Thyroid gland (tissue), 4 donors: ENCODE measurements around the gene CCND2. TPM values are rescaled to one million over a fixed set of nuclear protein-coding genes. Genes with fewer than 3 reads are reported as not detected.
"Not testable (repeated sequence)": the region's sequence is repeated elsewhere in the genome, so short reads cannot be mapped to it uniquely, and the experiment has no call there.

Experiments used
- DNase-seq, 2 donors: peaks; one replicate each; pipeline ENCODE4 v3.0.0-alpha.2; 2019
- H3K27ac ChIP-seq, 3 donors: fragments of 200-600 bp; sonication (generic); 1 replicate in 2 of 3; 2 replicates in 1 of 3; pipeline ENCODE4 v1.5.1; 2016 to 2019; ENCODE audit warnings: mild to moderate bottlenecking in 1 of 3, moderate library complexity in 1 of 3
- H3K27me3 ChIP-seq: fragments of 200-600 bp; sonication (generic); one replicate; pipeline ENCODE4 v1.5.1; 2019
- H3K36me3 ChIP-seq, 2 donors: fragments of 200-600 bp; sonication (generic); one replicate each; pipeline ENCODE4 v1.5.1; 2016 to 2019
- H3K4me1 ChIP-seq, 2 donors: fragments of 200-600 bp; sonication (generic); one replicate each; pipeline ENCODE4 v1.5.1; 2017 to 2019
- H3K4me3 ChIP-seq, 3 donors: fragments of 200-600 bp; sonication (generic); replicated peaks in 1 of 3; 1 replicate in 2 of 3; 2 replicates in 1 of 3; pipeline ENCODE4 v1.5.1; 2016; ENCODE audit warnings: mild to moderate bottlenecking in 1 of 3
- H3K9me3 ChIP-seq: fragments of 200-600 bp; sonication (generic); one replicate; pipeline ENCODE4 v1.5.1; 2017
- CTCF ChIP-seq, 6 experiments: fragments of 200-600 bp in 3 of 6; fragments of 450-650 bp in 3 of 6; sonication (generic) in 3 of 6; IDR thresholded peaks; one replicate each; pipeline ENCODE4 v1.5.1; 2016 to 2019; ENCODE audit warnings: antibody characterized with exemption in 6 of 6, mild to moderate bottlenecking in 2 of 6, inconsistent platforms in 1 of 6, moderate library complexity in 1 of 6
- POLR2A ChIP-seq, 2 donors: fragments of 450-650 bp; IDR thresholded peaks; one replicate each; pipeline ENCODE4 v1.6.1; 2017; ENCODE audit warnings: antibody characterized with exemption in 2 of 2, mild to moderate bottlenecking in 2 of 2, moderate library complexity in 1 of 2
- WGBS, 2 donors: methylation state at CpG; one replicate each; pipeline ENCODE4 v1.1.5; 2017; 5-methylcytosine and 5-hydroxymethylcytosine counted together
- intact Hi-C: fragments of 100-400 bp; cut with DNase I; formaldehyde crosslinking; loops from one replicate; pipeline ENCODE4 v1.15.1; 2023
- total RNA-seq, 4 donors: library from RNA; depleted of rRNA; stranded (reverse); fragments of >200 nt; gene quantifications; one replicate each; pipeline ENCODE4 v1.2.3, GENCODE V29; 2016

The CCND2 gene
- total RNA-seq, 4 donors from 2014 or later, result 81.4 to 135 (median 122) TPM

- 86 to 88% methylated on average over 4 of the region's 4 CpGs for WGBS, 2 donors
- no peak for DNase-seq
Observed at GRCh38 chr12:4241592-4241991, 32.0 kb upstream of the CCND2 start.

GRCh38 chr12:4242595-4242994 is 31.0 kb upstream of the CCND2 start:
- 38 to 53% methylated on average over 10 of the region's 10 CpGs for WGBS, 2 donors
- no peaks in the 10 kb centered on the region for H3K36me3 ChIP-seq
- H3K27ac ChIP-seq, result no peak overlapping the region
- H3K9me3 ChIP-seq, result no peaks in the 10 kb centered on the region
- TF ChIP-seq POLR2A (IDR thresholded peaks at IDR 0.05) (no peak), CTCF (IDR thresholded peaks at IDR 0.05) (no peak)
- H3K27me3 ChIP-seq, result no peaks in the 10 kb centered on the region
- H3K4me1 ChIP-seq, result no peaks in the 10 kb centered on the region
- DNase-seq, result no peak
- no peak overlapping the region for H3K4me3 ChIP-seq
- intact Hi-C loops, result no loop called here

More at GRCh38 chr12:4241592-4241991, 32.0 kb upstream of the CCND2 start:
- intact Hi-C loops, result no loop called here
- H3K4me3 ChIP-seq, result no peak overlapping the region
- no peak overlapping the region for H3K27ac ChIP-seq
- no peaks in the 10 kb centered on the region for H3K27me3 ChIP-seq
- H3K9me3 ChIP-seq, result no peaks in the 10 kb centered on the region
- no peaks in the 10 kb centered on the region for H3K36me3 ChIP-seq
- H3K4me1 ChIP-seq, result no peaks in the 10 kb centered on the region
- TF ChIP-seq POLR2A (IDR thresholded peaks at IDR 0.05) (no peak), CTCF (IDR thresholded peaks at IDR 0.05) (no peak)

GRCh38 chr12:4243091-4243490 is 30.5 kb upstream of the CCND2 start:
- H3K27ac ChIP-seq, result no peak overlapping the region

GRCh38 chr12:4243491-4244100 is 30.0 kb upstream of the CCND2 start:
- H3K4me3 ChIP-seq, H3K9me3 ChIP-seq, DNase-seq, H3K27ac ChIP-seq, H3K4me1 ChIP-seq, H3K36me3 ChIP-seq, intact Hi-C loops, H3K27me3 ChIP-seq: not testable (repeated sequence)
- WGBS, 2 donors, result 90 to 92% methylated on average over 38 to 41 of the region's 43 CpGs

More at GRCh38 chr12:4243091-4243490, 30.5 kb upstream of the CCND2 start:
- WGBS, 2 donors, result 66% methylated on average over 5 to 7 of the region's 7 CpGs
- no peak for TF ChIP-seq POLR2A (IDR thresholded peaks at IDR 0.05)
- no peak for TF ChIP-seq CTCF (IDR thresholded peaks at IDR 0.05)
- H3K27me3 ChIP-seq, result no peaks in the 10 kb centered on the region
- H3K9me3 ChIP-seq, result no peaks in the 10 kb centered on the region
- intact Hi-C loops, result no loop called here
- no peaks in the 10 kb centered on the region for H3K36me3 ChIP-seq
- no peaks in the 10 kb centered on the region for H3K4me1 ChIP-seq
- no peak overlapping the region for H3K4me3 ChIP-seq
- no peak for DNase-seq

- no peaks in the 10 kb centered on the region for H3K27me3 ChIP-seq
- no peak for DNase-seq
- TF ChIP-seq POLR2A (IDR thresholded peaks at IDR 0.05), result no peak
- H3K36me3 ChIP-seq, result no peaks in the 10 kb centered on the region
- no peaks in the 10 kb centered on the region for H3K9me3 ChIP-seq
- no peaks in the 10 kb centered on the region for H3K4me1 ChIP-seq
- 69 to 72% methylated on average over 9 of the region's 9 CpGs for WGBS, 2 donors
- no peak overlapping the region for H3K27ac ChIP-seq
- intact Hi-C loops, result no loop called here
- no peak overlapping the region for H3K4me3 ChIP-seq
Observed at GRCh38 chr12:4244868-4245267, 28.7 kb upstream of the CCND2 start.

- no peak overlapping the region for H3K27ac ChIP-seq
- H3K4me3 ChIP-seq, result no peak overlapping the region
- TF ChIP-seq POLR2A (IDR thresholded peaks at IDR 0.05), result no peak
- no peak for TF ChIP-seq CTCF (IDR thresholded peaks at IDR 0.05)
- H3K4me1 ChIP-seq, result no peaks in the 10 kb centered on the region
- no peaks in the 10 kb centered on the region for H3K27me3 ChIP-seq
- no peak for DNase-seq
- H3K9me3 ChIP-seq, result no peaks in the 10 kb centered on the region
- no peaks in the 10 kb centered on the region for H3K36me3 ChIP-seq
- intact Hi-C loops, result no loop called here
- 75 to 77% methylated on average over 4 of the region's 4 CpGs for WGBS, 2 donors
Observed at GRCh38 chr12:4245446-4245845, 28.1 kb upstream of the CCND2 start.
